Embryonic facial prominence (tissue), 1 donor: ENCODE measurements around the gene SLC22A4.

Source experiments
- DNase-seq: peaks from one replicate; pipeline ENCODE4 v3.0.0-alpha.2; 2016; ENCODE audit errors: extremely low spot score

SLC22A4 gene

GRCh38 chr5:132342291-132343180 is 48.3 kb downstream of the SLC22A4 start:
- DNase-seq = no peak

GRCh38 chr5:132344775-132345514 is 50.8 kb downstream of the SLC22A4 start:
- no peak for DNase-seq

GRCh38 chr5:132353486-132353995 is 59.3 kb downstream of the SLC22A4 start:
- DNase-seq = no peak

- DNase-seq = no peak
These were observed 60.4 kb downstream of the SLC22A4 start for GRCh38 chr5:132354381-132355139.

DNA sequence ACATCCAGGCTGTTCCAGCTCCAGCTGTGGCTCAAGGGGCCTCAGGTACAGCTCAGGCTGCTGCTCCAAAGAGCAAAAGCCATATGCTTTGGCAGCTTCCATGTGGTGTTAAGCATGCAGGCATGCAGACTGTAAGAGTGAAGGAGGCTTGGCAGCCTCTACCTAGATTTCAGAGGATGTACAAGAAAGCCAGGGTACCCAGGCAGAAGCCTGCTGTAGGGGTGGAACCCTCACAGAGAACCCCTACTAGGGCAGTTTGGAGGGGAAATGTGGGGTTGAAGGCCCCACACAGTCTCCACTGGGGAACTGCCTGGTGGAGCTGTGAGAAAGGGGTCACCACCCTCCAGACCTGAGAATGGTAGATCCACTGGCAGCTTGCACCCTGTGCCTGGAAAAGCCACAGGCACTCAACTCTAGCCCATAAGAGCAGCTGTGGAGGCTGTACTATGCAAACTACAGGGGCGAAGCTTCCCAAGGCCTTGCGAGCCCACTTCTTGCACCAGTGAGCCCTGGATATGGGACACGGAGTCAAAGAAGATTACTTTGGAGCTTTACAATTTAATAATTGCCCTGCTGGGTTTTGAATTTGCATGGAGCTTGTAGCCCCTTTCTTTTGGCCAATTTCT is 61.1 kb downstream of the SLC22A4 start:
- DNase-seq = no peak

DNA sequence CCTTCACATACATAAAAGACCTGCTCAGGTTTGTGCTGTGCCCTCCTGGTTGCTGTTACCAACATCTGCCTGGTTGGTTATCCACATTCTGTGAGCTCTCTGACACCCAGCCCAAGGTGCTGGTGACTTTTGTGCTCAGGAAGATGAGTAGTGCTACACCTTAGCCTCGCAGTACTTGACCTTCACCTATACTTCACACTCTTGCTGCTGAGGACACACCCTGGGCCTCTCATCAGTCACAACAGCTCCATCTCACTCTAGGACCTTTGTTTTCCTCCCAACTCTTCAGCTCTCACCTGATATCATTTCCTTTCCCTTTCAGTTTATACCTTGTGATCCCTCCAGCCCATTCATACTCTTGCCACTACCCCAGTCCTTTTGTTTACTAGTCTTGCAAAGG is 64.6 kb downstream of the SLC22A4 start:
- no peak for DNase-seq

DNA sequence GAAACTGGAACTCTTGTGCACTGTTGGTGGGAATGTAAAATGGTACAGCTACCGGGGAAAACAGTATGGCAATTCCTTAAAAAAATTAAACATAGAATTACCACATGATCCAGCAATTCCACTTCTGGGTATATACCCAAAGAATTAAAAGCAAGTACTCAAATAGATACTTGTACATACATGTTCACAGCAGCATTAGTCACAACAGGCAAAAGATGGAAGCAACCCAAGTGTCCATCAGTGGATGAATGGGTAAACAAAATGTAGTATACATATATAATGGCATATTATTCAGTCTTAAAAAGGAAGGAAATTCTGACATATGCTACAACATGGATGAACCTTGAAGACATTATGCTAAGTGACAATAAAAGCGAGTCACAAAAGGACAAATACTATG is 67.9 kb downstream of the SLC22A4 start:
- no peak for DNase-seq

GRCh38 chr5:132363431-132364112 is 69.4 kb downstream of the SLC22A4 start:
- no peak for DNase-seq

DNA sequence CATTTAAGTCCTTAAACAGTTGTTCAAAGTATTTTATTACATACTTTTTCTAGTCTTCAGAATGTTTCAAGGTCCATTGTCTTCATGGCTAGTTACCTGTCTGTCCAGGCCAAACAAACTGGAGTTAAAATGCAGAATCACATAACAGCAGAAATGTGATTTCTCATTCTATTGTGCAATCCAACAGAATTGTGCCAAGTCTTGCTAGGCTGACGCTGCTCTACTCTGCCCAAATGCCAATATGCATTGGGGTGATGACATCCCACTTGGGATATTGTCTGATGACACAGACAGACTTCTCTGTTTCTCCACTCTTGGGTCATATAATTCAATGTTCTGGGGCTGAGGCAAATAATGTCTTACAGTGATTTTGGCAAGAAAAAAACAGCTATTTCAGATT is 70.1 kb downstream of the SLC22A4 start:
- no peak for DNase-seq

DNA sequence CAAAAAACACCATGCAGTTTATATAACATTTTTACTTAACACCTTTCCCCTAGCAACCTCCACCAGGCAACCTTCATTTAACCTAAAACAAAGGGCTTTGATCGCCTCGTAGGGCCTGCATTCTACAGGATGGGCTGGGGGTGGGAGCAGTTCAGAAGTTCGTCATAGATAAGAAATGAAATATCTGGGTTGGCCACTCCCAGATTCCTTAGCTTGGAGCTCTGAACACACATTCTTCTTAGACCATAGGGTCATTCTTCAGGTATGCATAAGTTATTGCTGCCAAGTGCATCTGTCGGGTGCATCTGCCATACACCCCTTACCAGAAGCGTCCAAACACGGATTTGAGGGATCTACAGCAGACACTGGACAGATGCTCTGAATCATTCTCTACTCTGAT is 71.0 kb downstream of the SLC22A4 start:
- DNase-seq = no peak

GRCh38 chr5:132368186-132368585 is 74.0 kb downstream of the SLC22A4 start:
- DNase-seq = no peak

DNA sequence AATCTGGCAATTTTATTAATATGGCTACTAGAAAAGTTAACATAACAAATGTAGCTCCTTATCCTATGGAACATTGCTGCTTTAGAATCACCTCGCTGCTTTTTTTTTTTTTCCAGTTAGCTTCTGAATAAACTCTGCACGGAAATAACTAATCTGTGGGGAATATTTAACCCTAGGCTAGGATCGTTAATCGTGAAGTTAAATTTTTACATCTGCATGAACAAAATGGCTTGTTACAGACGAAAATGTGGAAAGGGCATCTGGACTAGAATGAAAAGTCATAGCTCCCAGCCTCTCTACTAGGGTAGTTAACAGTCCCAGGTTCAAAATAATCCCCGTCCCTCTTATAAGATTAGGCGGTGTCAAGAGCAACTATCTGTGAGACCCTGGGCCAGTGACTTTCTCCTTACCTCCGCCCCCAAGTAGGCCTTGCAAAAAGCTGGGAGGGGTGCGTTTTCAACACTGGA is 74.8 kb downstream of the SLC22A4 start:
- DNase-seq = no peak

- no peak for DNase-seq
These were observed 75.4 kb downstream of the SLC22A4 start, which contains the start of gene SLC22A5 for GRCh38 chr5:132369474-132370180. TSS of gene SLC22A5 (plus strand) at chr5:132369710. CDS start at chr5:132369973, 263 bp downstream.

GRCh38 chr5:132370181-132370970 is 76.2 kb downstream of the SLC22A4 start:
- no peak for DNase-seq

GRCh38 chr5:132370971-132371602 is 76.9 kb downstream of the SLC22A4 start:
- DNase-seq = no peak

DNA sequence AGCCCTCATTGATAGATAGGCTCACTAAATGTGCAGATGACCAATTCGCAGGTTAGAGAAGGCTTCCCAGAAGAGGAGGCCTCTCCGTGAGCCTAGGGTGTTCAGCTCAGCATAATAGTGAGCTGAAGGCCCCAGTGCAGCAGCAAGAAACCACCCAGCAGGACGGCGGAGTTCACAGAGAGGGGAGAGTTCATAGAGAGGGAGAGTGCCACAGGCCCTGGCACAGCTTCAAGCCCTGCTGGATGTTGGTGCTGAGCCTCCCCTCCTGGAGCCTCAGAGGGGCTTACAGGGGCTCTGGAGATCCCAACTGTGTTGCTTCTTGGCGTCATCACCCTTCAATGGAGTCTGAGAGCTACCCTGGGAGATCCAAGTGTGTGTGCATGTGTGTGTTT is 77.4 kb downstream of the SLC22A4 start:
- no peak for DNase-seq

DNA sequence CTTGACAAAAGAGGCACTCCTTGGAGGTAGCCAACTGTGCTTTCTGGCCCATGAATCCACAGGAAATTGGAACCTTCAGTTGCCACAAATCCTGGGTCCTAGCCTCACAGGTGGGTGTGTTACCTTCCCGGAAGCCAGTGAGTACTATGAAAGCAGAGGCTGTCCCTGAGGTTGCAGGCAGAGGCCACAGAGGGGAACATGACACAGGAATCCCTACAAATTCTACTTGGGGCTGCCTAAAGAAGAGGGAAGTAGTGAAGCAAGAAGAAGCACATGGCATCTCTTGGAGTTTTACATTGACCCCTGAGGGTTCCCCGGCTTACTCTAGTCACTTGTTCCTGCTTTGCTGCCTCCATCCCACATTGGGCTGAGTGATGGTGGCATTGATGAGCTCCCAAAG is 77.9 kb downstream of the SLC22A4 start:
- DNase-seq = no peak

DNA sequence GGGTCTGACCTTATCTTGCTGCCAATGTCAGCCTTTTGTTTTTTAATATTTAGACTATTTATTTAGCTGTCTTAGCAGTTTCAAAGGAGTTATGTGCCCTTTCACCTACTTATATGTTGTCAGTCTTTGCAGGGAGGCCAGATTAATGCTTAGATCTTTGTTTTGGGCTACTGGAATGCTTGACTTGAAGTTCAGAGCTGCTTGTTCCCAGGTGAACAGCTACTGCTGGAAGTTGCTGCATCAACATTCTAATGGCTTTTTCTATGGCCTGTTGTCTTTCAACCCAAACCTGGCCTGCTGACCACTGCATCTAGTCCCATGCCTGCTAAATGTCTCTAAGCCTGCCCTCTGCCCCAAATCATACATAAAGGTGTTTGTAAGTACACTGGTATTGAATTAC is 78.3 kb downstream of the SLC22A4 start:
- DNase-seq = no peak

- DNase-seq = no peak
These were observed 81.8 kb downstream of the SLC22A4 start for GRCh38 chr5:132375957-132376356.
